Stimulated activated CD4-positive, alpha-beta T cell treated with anti-CD3 and anti-CD28 coated beads, TNF-alpha, amount 100 ng/mL, for 4 hours (primary cell): ENCODE measurements around the gene GALNT11.

ENCODE experiments used
- DNase-seq, 3 experiments: peaks; one replicate each; pipeline ENCODE4 v3.0.0-alpha.2; 2020; ENCODE audit warnings: low read depth in 3 of 3

GALNT11 gene

DNA sequence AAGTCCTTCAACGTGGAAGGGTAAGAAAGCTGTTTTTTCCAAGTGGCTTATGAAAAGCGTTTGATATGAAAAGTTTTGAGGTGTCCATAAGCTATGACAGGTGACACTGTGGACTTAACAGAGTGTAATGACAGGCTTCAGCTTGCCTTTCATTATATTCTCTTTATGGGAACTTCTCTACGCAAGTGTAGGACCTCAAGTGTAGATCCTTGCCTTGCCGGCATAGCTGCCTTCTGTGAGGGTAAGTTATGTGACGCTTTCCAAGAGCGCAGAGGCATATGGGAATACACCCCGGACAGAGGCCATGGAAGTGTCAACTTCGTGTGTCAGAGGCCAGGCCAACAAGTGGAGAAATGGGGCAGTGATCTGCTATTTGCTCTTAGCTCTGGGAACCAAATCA is 91.9 kb downstream of the GALNT11 start:
- no peak for DNase-seq

DNA sequence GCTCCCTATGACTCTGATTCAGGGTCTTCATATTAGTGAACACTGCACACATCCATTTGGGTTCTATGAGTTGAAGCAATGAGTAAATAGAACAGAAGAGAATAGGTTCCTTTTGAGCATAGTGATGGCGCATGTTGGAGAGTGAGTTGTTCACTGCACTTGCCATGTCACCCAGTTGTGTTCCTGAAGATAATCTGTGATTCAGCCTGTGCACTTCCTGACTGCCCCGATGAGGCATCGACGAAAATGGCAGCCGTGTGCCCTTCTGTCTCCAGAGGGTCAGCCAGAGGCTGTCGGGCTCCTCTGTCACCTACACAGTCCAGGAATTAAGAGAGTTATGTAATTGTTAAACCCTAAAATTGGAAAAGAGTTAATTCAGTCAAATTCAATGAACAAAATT is 94.7 kb downstream of the GALNT11 start:
- no peak for DNase-seq

DNA sequence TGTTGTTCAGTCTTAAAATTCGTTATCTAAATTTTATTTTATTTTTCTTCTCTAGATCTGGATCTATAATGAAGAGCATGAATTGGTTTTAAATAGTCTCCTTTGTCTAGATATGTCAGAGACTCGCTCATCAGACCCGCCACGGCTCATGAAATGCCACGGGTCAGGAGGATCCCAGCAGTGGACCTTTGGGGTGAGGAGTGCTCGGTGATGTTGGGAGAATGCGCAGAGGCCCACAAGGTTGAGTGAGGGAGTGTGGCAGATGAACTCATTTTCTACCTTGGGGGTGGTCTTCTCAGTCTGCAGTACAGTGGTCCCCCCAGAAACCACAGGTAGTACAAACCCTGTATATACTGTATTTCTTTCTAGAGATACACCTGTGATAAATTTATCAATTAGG is 95.3 kb downstream of the GALNT11 start:
- no peak for DNase-seq

DNA sequence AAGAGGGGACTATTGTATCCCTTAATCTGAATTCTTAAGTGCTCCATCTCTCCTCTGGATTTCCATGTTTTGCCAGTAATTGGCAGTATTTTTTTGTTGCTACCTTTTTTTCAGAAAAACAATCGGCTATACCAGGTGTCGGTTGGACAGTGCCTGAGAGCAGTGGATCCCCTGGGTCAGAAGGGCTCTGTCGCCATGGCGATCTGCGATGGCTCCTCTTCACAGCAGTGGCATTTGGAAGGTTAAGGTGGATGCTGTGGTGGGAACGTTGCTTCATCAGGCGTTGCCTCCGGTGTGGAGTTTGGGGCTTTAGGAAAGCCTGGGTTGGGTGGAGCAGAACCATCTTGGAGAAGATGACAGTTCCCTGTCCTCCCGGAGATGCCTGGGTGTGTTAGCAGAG is 96.0 kb downstream of the GALNT11 start:
- DNase-seq, result no peak

DNA sequence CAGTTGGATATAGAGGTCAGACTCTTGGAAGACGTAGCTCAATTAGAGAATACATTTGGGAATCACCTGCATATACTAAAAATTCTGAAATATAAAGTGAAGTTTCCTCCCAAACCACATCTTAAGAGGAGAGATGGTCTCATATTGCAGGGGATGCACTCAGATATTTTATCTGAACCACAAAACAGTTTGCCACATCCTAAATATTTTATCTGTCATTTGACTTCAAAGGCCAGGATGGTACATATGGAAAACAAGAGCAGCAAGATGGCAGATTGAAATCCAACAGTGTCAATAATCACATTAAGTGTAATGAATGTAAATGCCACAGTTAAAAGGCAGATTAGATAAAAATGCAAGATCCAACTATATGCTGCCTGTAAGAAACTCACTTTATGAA is 97.1 kb downstream of the GALNT11 start:
- no peak for DNase-seq

DNA sequence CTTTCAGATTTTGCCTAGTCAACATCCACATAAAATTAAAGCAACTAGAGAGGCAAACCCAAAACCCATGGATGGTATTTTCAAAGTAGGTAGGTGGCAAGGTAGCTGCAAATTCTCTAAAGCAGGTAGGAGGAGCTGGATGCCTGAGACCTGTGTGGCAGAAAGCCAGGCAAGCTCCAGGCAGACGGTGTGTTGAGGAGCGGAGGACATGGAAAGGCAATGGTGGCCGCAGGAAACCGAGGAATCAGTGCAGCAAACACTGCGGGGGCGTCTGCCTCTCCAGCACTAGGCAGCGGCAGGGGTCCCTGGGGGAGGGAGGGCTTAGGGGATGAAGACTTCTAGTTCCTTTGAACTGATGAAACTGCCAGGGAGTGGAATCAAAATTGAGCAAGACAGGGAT is 101.3 kb downstream of the GALNT11 start:
- no peak for DNase-seq

DNA sequence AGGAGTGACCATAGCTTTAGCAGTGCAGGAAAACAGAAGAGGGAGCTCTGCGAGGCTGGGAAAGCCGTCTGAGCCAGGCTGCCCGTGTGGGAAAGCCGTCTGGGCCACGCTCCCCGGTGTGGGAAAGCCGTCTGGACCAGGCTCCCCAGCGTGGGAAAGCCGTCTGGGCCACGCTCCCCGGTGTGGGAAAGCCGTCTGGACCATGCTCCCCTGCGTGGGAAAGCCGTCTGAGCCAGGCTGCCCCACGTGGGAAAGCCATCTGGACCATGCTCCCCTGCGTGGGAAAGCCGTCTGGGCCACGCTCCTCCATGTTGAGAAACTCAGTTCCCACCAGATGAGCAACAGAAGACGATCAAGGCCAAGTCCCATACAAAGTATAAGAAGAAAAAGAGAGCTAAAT is 101.8 kb downstream of the GALNT11 start:
- no peak for DNase-seq

DNA sequence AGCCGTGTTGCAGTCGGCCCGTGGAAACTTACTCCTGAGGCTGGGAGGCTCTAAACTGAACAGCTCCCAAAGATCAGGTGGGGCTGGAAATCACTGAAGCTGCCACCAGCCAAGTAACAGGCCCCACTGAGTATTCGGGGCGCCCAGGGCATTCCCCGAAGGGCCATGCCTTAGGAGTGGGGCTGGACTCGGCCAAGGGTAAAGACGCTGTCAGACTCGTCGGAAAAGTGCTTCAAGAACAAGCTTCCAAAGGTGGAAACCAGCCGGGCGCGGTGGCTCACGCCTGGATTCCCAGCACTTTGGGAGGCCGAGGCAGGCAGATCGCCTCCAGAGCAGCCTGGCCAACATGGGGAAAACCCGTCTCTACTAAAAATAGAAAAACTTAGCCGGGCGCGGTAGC is 102.8 kb downstream of the GALNT11 start:
- DNase-seq, result no peak

DNA sequence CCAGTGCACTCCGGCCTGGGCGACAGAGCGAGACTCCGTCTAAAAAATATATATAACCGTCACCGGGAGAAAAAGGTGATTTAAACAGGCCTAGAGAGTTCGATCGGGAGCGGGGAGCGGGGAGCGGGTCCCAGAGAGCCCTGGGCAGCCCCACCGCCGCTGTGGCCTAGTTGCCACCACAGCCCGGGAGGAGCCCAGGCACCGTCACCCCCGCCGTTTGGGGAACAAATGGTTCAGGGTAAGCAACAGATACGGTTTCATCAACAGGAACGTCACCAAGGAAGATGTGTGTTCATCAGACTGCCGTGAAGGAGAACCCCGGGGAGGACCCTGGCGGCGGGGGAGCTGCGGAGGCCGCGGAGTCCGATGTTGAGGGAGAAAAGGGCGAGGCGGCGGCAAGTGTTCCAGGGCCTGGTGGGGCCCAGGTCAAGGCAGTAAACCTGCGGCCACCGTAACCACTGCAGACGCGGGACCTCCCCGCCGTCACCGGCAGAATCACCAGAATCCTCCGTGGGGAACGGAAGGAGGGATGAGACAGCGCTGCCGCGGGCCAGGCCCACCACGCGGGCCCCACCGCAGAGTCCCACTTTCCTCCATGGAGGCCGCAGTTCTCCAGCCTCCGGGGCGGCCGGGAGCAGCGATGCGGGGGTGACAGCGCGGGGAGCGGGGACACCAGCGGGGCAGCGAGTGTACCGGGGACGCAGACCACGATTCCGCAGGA is 103.4 kb downstream of the GALNT11 start:
- no peak for DNase-seq

DNA sequence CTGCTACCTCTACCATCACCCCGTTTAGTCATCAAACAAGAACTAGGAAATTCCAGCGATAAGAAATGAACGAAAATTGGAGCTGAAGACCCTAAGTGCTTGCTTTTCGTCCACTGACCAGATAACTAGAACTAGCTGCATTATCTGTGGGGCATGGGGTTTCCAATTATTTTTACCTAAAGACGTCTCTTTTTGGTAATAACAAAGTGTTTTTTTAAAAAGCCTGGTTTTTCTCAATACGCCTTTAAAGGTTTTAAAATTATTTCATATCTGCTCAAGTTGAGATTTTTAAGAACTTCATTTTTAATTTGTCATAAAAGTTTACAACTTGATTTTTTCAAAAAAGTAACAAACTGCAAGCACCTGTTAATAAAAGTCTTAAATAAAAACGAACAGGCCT is 104.2 kb downstream of the GALNT11 start:
- DNase-seq, result no peak

DNA sequence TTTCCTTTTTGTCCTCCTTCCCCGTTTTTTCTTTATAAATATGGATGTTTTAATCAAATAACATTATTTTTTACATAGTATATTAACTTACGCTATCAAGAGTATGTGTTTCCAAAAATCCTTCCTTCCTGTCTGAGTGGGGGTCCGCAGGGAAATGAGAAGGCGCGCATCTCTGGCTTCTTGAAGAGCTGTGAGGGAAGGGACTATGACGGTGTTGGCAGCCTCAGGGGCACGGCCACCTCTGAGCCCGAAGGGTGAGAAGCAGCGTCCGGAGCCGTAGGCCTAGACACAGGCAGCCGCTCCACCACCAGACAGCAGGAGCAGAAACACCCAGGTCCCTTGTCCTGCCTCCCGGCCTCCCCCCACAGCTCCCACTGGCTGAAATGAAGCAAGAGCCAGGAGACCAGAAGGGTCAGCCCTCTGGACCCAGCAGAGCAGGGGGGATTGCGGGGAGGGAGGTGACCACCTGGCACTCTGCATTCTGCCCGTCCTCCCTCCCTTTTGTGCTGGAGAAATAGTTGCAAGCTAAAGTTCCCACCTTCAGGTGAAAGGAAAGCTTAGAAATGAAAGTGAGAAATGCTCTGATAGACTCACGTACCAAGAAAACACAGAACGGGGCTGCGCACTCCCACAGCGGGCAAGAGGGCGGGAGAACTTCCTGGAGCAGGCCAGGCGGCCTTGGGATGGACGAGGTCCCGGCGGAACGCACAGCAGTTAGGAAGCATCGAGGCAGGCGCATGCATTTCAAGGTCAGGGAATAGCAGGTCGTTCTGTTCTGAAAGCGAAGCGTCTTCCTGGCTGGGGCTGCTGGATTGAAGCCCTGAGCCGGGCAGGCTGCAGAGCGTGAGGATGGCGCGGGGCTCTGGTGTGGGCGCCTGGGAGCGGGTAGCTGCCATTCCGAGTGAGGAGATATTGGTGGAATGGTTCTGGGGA is 105.5 kb downstream of the GALNT11 start:
- DNase-seq, result no peak

DNA sequence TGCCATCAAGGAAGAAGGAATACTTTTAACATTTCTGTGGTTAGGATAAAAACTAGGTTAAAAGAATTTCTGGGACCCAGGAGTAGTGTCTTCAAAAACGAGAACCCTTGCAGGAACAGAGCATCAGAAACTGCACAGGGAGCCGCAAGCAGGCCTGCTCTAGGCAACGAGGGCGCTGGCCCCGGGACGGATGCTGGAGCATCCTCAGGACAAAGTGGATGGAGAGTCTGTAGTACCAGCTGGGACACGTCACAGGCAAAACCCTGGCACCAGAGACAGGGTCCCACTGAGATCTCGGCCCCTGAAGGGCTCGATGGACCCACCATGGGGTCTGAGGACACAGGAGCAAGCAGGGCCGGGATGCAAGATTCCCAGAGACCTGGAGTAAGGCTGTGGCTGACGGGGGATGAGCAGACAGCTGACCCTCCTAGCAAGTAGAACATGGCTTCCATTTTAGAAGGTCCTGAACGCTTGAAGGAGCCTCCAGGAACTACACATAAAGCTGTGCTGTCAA is 106.6 kb downstream of the GALNT11 start:
- no peak for DNase-seq

DNA sequence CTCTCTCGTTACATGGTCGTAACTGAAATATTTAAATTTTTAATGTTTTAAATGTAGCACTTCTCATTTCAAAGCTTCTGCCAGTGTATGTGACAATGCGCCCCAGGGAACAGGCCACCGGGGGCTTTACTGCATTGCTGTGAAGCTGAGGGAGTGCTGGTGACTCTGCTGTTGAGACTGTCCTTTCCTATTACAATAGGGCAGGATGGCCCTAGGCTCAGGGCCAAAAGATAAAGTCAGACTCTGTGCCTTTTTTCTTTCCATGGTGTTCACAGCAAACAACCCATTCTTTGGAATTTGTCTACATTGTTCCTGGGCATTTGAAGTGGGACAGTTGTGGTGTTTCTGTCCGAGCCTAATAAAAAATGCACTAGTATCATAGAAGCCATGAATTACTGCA is 107.3 kb downstream of the GALNT11 start:
- no peak for DNase-seq

DNA sequence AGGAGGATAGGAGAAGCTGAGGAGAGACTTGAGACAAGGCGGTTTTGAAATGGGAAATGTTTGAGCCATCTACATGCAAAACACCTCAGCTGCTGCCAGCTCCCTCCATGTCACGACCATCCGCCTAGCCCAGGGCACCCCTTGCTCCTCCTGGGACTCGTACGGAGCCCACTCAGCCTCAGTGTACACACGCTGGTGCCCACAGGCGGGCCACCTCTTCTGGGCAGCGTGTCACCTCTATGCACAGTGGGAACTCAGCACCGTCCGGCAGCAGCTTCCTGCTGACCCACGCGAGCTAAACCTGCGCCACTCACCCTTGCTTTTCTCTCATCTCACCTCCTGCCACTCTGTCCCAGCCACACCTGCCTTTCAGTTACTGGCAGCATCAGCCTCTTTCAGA is 108.3 kb downstream of the GALNT11 start:
- DNase-seq, result no peak

DNA sequence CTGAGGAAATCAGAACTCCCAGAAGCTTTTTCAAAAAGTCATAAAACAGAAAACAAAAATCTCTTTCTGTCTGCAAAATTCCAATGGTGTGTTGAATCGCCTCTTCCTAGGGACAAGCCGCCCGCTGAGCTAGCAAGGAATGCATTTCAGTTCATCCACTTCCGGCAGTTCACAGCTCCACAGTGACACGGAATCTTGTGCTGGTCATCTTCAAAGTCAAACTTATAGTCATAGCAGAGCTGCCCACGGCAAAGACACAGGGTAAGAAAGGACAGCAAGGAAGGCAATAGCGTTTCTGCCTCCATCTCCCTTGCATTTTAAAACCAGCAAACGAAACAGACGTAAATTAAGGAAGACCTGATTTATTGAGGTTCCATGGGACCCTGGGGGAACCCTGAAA is 111.2 kb downstream of the GALNT11 start:
- no peak for DNase-seq

DNA sequence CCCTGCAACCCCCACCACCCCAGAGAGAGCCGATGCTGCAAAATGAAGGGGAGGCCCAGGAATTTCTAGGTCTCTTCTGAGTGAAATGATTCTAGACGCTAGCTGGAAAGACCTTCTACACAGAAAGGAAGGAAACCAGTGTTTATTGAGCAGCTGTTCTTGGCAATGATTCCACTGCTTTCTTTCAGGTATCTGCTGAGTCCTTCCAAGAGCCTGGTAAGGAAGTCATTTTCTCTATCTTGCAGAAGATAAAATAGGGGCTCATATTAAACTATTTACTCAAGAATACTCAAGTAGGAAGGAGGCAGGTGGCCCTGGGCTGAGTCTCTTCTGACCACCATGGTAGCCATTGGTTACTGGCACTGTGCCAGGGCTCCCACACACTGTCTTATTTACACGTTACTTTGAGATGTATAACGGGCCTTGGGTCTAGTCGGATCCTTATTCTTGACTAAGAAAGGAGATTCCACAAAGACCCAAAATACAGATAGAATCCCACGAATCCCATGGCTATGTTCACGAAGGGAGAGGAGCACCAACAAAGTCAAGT is 112.1 kb downstream of the GALNT11 start:
- no peak for DNase-seq

DNA sequence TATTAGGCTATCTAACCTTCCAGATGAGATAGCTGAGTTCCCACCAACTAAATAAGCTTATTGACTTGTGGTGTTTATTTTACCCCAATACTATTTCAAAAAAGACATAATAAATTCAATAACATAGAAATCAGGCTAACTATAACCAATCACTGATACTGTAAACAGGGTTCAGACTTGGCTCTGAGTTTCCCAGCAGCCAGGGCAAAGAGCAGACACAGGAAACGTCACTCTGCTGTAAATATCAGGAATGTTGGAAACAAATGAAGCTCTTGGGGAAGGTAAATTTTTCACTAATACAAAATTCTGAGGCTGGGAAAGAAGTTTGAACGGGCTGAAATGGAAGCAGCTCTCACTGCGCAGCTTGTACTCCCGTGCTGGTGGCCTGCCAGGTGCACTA is 114.6 kb downstream of the GALNT11 start:
- DNase-seq, result no peak

DNA sequence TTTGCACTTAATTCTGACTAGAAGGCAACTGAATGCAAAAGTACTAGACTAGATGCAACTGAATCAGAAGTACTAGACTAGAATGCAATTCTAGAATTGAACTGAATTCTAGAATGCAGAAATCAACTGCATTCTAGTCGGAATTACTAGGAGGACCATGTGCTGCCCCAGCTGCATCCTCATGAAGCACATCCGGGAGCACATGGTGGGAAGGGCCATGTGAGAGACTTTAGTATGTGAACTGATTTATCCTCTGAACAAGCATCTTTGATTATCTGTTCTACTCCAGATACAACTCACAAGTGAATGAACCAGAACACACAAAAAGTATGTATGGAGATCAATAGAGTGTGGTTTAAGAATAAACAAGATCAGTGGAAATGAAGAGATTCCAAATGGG is 115.1 kb downstream of the GALNT11 start:
- DNase-seq, result no peak

DNA sequence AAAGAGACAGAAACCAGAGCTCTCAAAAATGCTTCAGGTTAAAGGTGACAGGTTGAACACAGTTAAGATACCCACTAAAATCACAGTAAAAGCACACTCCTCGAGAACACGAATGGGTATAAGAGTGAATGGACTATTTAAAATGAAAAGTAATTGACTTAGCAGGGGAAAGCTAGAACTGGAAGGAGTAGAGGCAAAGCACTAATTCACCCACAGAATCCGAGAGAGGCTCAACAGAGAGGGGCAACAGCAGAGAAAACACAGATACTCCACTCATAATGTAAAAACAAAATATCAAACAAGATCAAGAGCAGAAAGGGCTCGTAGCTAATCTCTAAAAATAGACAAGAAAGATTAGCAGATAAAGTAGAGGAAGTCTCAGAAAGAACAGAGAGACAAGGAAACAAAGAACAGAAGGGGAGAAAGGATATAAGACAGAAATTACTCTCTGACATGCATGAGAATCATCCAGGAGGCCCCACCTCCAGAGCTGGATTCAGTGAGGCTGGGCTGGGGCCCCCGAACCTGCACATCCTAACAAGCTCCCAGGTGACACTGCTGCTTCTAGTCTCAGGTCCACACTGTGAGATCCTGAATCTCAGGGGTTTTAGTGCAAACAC is 117.6 kb downstream of the GALNT11 start:
- no peak for DNase-seq

DNA sequence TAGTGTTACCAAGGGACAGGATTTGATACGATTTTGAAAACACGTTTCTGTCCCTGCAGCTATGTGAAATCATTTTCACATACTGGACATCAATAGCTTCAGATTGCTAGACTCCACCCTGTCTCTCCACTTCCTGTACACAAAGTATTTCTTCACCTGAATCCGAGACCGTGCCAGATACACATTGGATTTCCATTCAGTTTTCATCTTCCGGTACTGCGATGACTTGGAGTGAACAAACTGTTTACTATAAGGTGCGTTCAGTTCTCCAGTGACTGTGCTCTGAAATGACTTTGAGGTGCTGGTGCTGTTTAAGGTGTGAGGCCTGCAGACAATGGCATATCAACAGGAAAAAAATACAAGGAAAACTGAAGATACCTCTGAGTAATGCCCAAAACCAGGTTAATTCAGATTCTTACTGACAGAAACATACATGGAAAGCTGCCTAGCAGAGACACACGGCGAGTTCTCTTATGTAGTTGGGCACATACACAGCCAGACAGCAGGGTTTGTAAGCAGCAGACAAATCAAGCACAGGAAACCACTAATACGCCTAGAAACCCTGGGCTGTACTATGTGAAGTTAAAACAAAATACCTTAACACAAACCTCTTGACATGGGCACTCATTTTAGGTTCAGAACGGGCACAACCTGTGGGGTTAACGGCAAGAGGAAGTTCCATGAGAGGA is 119.2 kb downstream of the GALNT11 start:
- no peak for DNase-seq

DNA sequence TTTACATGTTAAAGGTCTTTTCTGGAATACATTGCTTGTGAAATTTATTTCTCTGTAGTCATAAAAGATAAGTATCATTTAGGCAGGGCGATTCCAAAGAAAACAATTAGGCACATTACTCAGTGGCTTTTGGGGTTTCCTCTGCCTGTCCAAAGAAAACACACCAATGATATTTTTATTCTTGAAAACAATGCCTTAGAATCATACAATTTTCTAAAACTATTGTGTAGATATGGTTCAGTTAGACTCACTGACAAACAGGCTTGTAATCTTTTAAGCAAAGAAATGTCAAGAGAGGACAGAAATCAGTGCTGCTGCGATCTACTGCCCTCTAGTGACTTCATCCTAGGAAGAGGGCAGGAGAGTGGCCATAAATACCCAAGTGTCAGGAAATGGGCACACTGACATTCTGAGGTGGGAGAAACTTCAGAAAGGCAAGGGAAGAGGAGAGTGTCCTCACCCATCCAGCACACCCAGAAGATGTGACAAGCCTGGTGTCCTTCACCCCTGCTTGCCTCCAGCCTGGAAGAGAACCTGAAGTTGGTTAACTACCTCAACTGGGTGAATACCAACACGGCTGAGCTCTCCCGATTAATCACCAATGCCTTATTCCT is 120.5 kb downstream of the GALNT11 start:
- DNase-seq, result no peak
